Measurements from ENCODE around the gene TBC1D22A. TPM values are rescaled to one million over a fixed set of nuclear protein-coding genes. Genes with fewer than 3 reads are reported as not detected.

Gene TBC1D22A
- total and polyA plus RNA-seq, 9 of the 15 experiments (the other 6 are each of a cell fraction or from before 2014, with no cell fraction given), result 0.20 to 11.5 (median 5.2) TPM

- TF ChIP-seq PKNOX1 (IDR thresholded peaks at IDR 0.05) (peak; percentile 53; the same call in 1 of the 2 replicates), XRCC5 (IDR thresholded peaks at IDR 0.05; ENCODE audit: low read depth, low read length) (no peak), HDAC3 (IDR thresholded peaks at IDR 0.05; ENCODE audit: borderline replicate concordance, partially characterized antibody) (peak; percentile 23), TARDBP (IDR thresholded peaks at IDR 0.05) (no peak), HDGF (IDR thresholded peaks at IDR 0.05) (no peak), ZNF140 (CRISPR knock-in tag; IDR thresholded peaks at IDR 0.05) (no peak), MBD2 (IDR thresholded peaks at IDR 0.05; ENCODE audit: borderline replicate concordance, low read depth) (no peak), XRCC3 (IDR thresholded peaks at IDR 0.05) (no peak), ZNF274 (IDR thresholded peaks at IDR 0.05; ENCODE audit: borderline replicate concordance, low read depth, low read length) (no peak), ZKSCAN8 (CRISPR knock-in tag; IDR thresholded peaks at IDR 0.05) (no peak), KDM5B (IDR thresholded peaks at IDR 0.05; ENCODE audit: insufficient replicate concordance, low read depth, low read length) (no peak), RFX5 (IDR thresholded peaks at IDR 0.05; ENCODE audit: low read depth, low read length) (no peak), ZBTB7A (IDR thresholded peaks at IDR 0.05; ENCODE audit: borderline replicate concordance, control insufficient read depth, low read depth, low read length) (peak; percentile 41; the same call in 1 of the 2 replicates), IRF2 (CRISPR knock-in tag; IDR thresholded peaks at IDR 0.05) (no peak), ZNF586 (CRISPR knock-in tag; conservative IDR thresholded peaks at IDR 0.05) (no peak), MCM3 (IDR thresholded peaks at IDR 0.05) (no peak), MCM7 (IDR thresholded peaks at IDR 0.05) (no peak)
- TF ChIP-seq, protein P1, sequence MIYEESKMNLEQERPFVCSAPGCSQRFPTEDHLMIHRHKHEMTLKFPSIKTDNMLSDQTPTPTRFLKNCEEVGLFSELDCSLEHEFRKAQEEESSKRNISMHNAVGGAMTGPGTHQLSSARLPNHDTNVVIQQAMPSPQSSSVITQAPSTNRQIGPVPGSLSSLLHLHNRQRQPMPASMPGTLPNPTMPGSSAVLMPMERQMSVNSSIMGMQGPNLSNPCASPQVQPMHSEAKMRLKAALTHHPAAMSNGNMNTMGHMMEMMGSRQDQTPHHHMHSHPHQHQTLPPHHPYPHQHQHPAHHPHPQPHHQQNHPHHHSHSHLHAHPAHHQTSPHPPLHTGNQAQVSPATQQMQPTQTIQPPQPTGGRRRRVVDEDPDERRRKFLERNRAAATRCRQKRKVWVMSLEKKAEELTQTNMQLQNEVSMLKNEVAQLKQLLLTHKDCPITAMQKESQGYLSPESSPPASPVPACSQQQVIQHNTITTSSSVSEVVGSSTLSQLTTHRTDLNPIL (CRISPR knock-in tag; IDR thresholded peaks at IDR 0.05), result no peak
- TF ChIP-seq, protein P2, sequence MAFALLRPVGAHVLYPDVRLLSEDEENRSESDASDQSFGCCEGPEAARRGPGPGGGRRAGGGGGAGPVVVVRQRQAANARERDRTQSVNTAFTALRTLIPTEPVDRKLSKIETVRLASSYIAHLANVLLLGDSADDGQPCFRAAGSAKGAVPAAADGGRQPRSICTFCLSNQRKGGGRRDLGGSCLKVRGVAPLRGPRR (CRISPR knock-in tag; IDR thresholded peaks at IDR 0.05), result no peak
- TF ChIP-seq, protein P3, sequence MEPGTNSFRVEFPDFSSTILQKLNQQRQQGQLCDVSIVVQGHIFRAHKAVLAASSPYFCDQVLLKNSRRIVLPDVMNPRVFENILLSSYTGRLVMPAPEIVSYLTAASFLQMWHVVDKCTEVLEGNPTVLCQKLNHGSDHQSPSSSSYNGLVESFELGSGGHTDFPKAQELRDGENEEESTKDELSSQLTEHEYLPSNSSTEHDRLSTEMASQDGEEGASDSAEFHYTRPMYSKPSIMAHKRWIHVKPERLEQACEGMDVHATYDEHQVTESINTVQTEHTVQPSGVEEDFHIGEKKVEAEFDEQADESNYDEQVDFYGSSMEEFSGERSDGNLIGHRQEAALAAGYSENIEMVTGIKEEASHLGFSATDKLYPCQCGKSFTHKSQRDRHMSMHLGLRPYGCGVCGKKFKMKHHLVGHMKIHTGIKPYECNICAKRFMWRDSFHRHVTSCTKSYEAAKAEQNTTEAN (CRISPR knock-in tag; IDR thresholded peaks at IDR 0.05), result no peak
- TF ChIP-seq, protein P4, sequence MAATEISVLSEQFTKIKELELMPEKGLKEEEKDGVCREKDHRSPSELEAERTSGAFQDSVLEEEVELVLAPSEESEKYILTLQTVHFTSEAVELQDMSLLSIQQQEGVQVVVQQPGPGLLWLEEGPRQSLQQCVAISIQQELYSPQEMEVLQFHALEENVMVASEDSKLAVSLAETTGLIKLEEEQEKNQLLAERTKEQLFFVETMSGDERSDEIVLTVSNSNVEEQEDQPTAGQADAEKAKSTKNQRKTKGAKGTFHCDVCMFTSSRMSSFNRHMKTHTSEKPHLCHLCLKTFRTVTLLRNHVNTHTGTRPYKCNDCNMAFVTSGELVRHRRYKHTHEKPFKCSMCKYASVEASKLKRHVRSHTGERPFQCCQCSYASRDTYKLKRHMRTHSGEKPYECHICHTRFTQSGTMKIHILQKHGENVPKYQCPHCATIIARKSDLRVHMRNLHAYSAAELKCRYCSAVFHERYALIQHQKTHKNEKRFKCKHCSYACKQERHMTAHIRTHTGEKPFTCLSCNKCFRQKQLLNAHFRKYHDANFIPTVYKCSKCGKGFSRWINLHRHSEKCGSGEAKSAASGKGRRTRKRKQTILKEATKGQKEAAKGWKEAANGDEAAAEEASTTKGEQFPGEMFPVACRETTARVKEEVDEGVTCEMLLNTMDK (IDR thresholded peaks at IDR 0.05; ENCODE audit: borderline replicate concordance, insufficient read depth, low read depth, low read length, poor library complexity, severe bottlenecking), result no peak
Measured at GRCh38 chr22:46934746-46935491, 172.5 kb downstream of the TBC1D22A start (continued).

Measured in K562 (cell line).